ENCODE data around the gene POU3F3. TPM values are rescaled to one million over a fixed set of nuclear protein-coding genes. Genes with fewer than 3 reads are reported as not detected.

POU3F3 gene
- total and polyA plus RNA-seq, 10 donors, result not detected

GRCh38 chr2:104885119-104885782 lies 31.3 kb downstream of the POU3F3 start:
- Histone ChIP-seq H3K9me3 (no peaks in the 10 kb centered on the region), H3K4me1 (peaks cover 0 to 15% (median 7%) of the 10 kb centered on the region in 6 donors), H3K27ac (no peak overlapping the region), H3K27me3 (replicated peaks in 1 of 7) (peaks cover 0 to 42% (median 3%) of the 10 kb centered on the region in 7 donors), H3K36me3 (no peaks in the 10 kb centered on the region), H3K4me3 (no peak overlapping the region)
- DNase-seq, result no peak
- TF ChIP-seq POLR2A (IDR thresholded peaks at IDR 0.05) (no peak), POLR2AphosphoS5 (IDR thresholded peaks at IDR 0.05) (no peak)
- TF ChIP-seq, protein P1, sequence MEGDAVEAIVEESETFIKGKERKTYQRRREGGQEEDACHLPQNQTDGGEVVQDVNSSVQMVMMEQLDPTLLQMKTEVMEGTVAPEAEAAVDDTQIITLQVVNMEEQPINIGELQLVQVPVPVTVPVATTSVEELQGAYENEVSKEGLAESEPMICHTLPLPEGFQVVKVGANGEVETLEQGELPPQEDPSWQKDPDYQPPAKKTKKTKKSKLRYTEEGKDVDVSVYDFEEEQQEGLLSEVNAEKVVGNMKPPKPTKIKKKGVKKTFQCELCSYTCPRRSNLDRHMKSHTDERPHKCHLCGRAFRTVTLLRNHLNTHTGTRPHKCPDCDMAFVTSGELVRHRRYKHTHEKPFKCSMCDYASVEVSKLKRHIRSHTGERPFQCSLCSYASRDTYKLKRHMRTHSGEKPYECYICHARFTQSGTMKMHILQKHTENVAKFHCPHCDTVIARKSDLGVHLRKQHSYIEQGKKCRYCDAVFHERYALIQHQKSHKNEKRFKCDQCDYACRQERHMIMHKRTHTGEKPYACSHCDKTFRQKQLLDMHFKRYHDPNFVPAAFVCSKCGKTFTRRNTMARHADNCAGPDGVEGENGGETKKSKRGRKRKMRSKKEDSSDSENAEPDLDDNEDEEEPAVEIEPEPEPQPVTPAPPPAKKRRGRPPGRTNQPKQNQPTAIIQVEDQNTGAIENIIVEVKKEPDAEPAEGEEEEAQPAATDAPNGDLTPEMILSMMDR (IDR thresholded peaks at IDR 0.05 in 8 of 11, conservative IDR thresholded peaks at IDR 0.05 in 3 of 11), result no peak
- WGBS, 5 donors, result 73 to 88% (median 79%) methylated on average over 5 of the region's 5 CpGs
- intact Hi-C loops (cut with DNase I; ENCODE audit: low total_unique reads), result no loop called here

DNA sequence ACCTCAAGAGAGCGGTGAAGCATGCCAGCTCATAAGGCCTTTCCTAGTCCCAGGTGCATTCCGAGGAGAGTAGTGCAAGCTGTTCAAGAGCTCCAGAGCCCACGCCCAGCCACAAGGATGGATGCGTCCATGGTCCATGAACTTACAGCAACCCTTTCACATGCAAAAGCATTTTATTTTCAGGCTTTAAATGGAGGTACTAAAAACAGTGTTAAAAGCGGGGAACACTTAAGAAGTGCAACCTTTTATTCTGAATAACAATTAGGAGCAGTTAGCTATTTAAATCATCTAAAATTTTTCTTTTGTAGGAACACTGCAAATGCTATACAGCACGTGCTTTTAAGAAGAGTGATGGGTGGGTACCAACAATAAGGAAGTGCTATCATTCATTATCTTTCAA lies 33.8 kb downstream of the POU3F3 start:
- DNase-seq, result no peak
- no peak overlapping the region for H3K4me3 ChIP-seq
- WGBS, 5 donors, result 83 to 92% (median 86%) methylated on average over 6 of the region's 6 CpGs
- H3K27me3 ChIP-seq (replicated peaks in 1 of 7), result peaks cover 0 to 23% (median 0%) of the 10 kb centered on the region in 7 donors
- H3K9me3 ChIP-seq, result no peaks in the 10 kb centered on the region
- no peak overlapping the region for H3K27ac ChIP-seq
- TF ChIP-seq POLR2A (IDR thresholded peaks at IDR 0.05) (no peak), POLR2AphosphoS5 (IDR thresholded peaks at IDR 0.05) (no peak)
- TF ChIP-seq, protein P1 (IDR thresholded peaks at IDR 0.05 in 8 of 11, conservative IDR thresholded peaks at IDR 0.05 in 3 of 11), result no peak
- intact Hi-C loops (cut with DNase I; ENCODE audit: low total_unique reads), result no loop called here
- no peaks in the 10 kb centered on the region for H3K36me3 ChIP-seq
- H3K4me1 ChIP-seq, result peaks cover 0 to 15% (median 7%) of the 10 kb centered on the region in 6 donors

GRCh38 chr2:104888489-104889258 lies 34.8 kb downstream of the POU3F3 start:
- H3K4me1 ChIP-seq, result peaks cover 0 to 15% (median 7%) of the 10 kb centered on the region in 6 donors
- no peaks in the 10 kb centered on the region for H3K9me3 ChIP-seq
- H3K4me3 ChIP-seq, result no peak overlapping the region
- TF ChIP-seq, protein P1 (IDR thresholded peaks at IDR 0.05 in 8 of 11, conservative IDR thresholded peaks at IDR 0.05 in 3 of 11), result no peak
- TF ChIP-seq POLR2AphosphoS5 (IDR thresholded peaks at IDR 0.05), result no peak
- TF ChIP-seq POLR2A (IDR thresholded peaks at IDR 0.05), result no peak
- peaks cover 0 to 21% (median 0%) of the 10 kb centered on the region in 7 donors for H3K27me3 ChIP-seq (replicated peaks in 1 of 7)
- no peak for DNase-seq
- no peak overlapping the region for H3K27ac ChIP-seq
- WGBS, 5 donors, result 61 to 66% (median 61%) methylated on average over 7 of the region's 7 CpGs
- intact Hi-C loops (cut with DNase I; ENCODE audit: low total_unique reads), result no loop called here
- no peaks in the 10 kb centered on the region for H3K36me3 ChIP-seq

All from spleen (tissue), 11 donors.